ENCODE measurements around the gene PIKFYVE. TPM values are rescaled to one million over a fixed set of nuclear protein-coding genes. Genes with fewer than 3 reads are reported as not detected.

Gene PIKFYVE
- total RNA-seq, 4 donors from 2014 or later: 11.5 to 58.8 (median 28.5) TPM

GRCh38 chr2:208300847-208301618 is 35.0 kb downstream of the PIKFYVE start:
- Histone ChIP-seq H3K27me3 (no peaks in the 10 kb centered on the region), H3K36me3 (no peaks in the 10 kb centered on the region), H3K4me1 (no peaks in the 10 kb centered on the region), H3K27ac (no peak overlapping the region), H3K9me3 (no peaks in the 10 kb centered on the region), H3K4me3 (no peak overlapping the region)
- DNase-seq: no peak
- intact Hi-C loops (cut with DNase I; ENCODE audit: low total_unique reads): no loop called here
- TF ChIP-seq CTCF (IDR thresholded peaks at IDR 0.05) (no peak), POLR2A (IDR thresholded peaks at IDR 0.05) (no peak)

GRCh38 chr2:208304157-208304556 is 38.1 kb downstream of the PIKFYVE start:
- intact Hi-C loops (cut with DNase I; ENCODE audit: low total_unique reads): no loop called here
- Histone ChIP-seq H3K27ac (no peak overlapping the region), H3K27me3 (no peaks in the 10 kb centered on the region), H3K36me3 (no peaks in the 10 kb centered on the region), H3K4me3 (no peak overlapping the region), H3K4me1 (no peaks in the 10 kb centered on the region), H3K9me3 (no peaks in the 10 kb centered on the region)
- no peak for DNase-seq
- TF ChIP-seq POLR2A (IDR thresholded peaks at IDR 0.05) (no peak), CTCF (IDR thresholded peaks at IDR 0.05) (no peak)

GRCh38 chr2:208304695-208305094 is 38.6 kb downstream of the PIKFYVE start:
- TF ChIP-seq CTCF (IDR thresholded peaks at IDR 0.05) (no peak), POLR2A (IDR thresholded peaks at IDR 0.05) (no peak)
- DNase-seq: no peak
- Histone ChIP-seq H3K9me3 (no peaks in the 10 kb centered on the region), H3K36me3 (no peaks in the 10 kb centered on the region), H3K4me3 (no peak overlapping the region), H3K27me3 (no peaks in the 10 kb centered on the region), H3K27ac (no peak overlapping the region), H3K4me1 (no peaks in the 10 kb centered on the region)
- intact Hi-C loops (cut with DNase I; ENCODE audit: low total_unique reads): no loop called here

GRCh38 chr2:208306291-208306690 is 40.2 kb downstream of the PIKFYVE start:
- TF ChIP-seq POLR2A (IDR thresholded peaks at IDR 0.05) (no peak), CTCF (IDR thresholded peaks at IDR 0.05) (no peak)
- no peak overlapping the region for H3K4me3 ChIP-seq
- intact Hi-C loops (cut with DNase I; ENCODE audit: low total_unique reads): no loop called here
- H3K27ac ChIP-seq: no peak overlapping the region
- no peak for DNase-seq
- no peaks in the 10 kb centered on the region for H3K4me1 ChIP-seq
- H3K9me3 ChIP-seq: no peaks in the 10 kb centered on the region
- no peaks in the 10 kb centered on the region for H3K36me3 ChIP-seq
- H3K27me3 ChIP-seq: no peaks in the 10 kb centered on the region

- H3K27ac ChIP-seq: no peak overlapping the region
- no peaks in the 10 kb centered on the region for H3K9me3 ChIP-seq
- no peak for DNase-seq
- H3K27me3 ChIP-seq: no peaks in the 10 kb centered on the region
- no peaks in the 10 kb centered on the region for H3K4me1 ChIP-seq
- intact Hi-C loops (cut with DNase I; ENCODE audit: low total_unique reads): no loop called here
- no peak overlapping the region for H3K4me3 ChIP-seq
- TF ChIP-seq CTCF (IDR thresholded peaks at IDR 0.05) (no peak), POLR2A (IDR thresholded peaks at IDR 0.05) (no peak)
- no peaks in the 10 kb centered on the region for H3K36me3 ChIP-seq
These were observed 45.3 kb downstream of the PIKFYVE start for GRCh38 chr2:208311321-208311720.
